WTC11 (cell line): ENCODE data around the gene SLC25A23. TPM values are rescaled to one million over a fixed set of nuclear protein-coding genes. Genes with fewer than 3 reads are reported as not detected.

ENCODE experiments used
- ATAC-seq: fragments of 200-7000 bp; cut with Tn5 transposase; 2 replicates; pipeline ENCODE4 v1.10.0; 2021; ENCODE audit warnings: mild to moderate bottlenecking, moderate library complexity
- CTCF ChIA-PET: fragments of 300-600 bp; sonication (Branson Sonifier 250); formaldehyde crosslinking; loops from one replicate; lab custom pipeline; 2021; ENCODE audit warnings: antibody characterized with exemption; lab: Charles Lee
- POLR2A ChIA-PET: fragments of 350-600 bp; sonication (Branson Sonifier 250); formaldehyde crosslinking; loops from one replicate; lab custom pipeline; 2021; ENCODE audit warnings: antibody characterized with exemption; lab: Charles Lee
- DNase-seq: peaks from one replicate; pipeline ENCODE4 v3.0.0; 2021; ENCODE audit warnings: low spot score
- H3K27ac Mint-ChIP-seq: 2 replicates; pipeline ENCODE4 v1.8.0; 2021; ENCODE audit warnings: mixed read lengths
- H3K27me3 Mint-ChIP-seq: 2 replicates; pipeline ENCODE4 v1.8.0; 2021; ENCODE audit warnings: low read depth, mild to moderate bottlenecking, moderate library complexity, mixed read lengths
- H3K36me3 Mint-ChIP-seq: 2 replicates; pipeline ENCODE4 v1.8.0; 2021; ENCODE audit warnings: mixed read lengths
- H3K4me1 Mint-ChIP-seq: 2 replicates; pipeline ENCODE4 v1.8.0; 2022; ENCODE audit warnings: mixed read lengths
- H3K4me3 Mint-ChIP-seq: 2 replicates; pipeline ENCODE4 v1.8.0; 2021; ENCODE audit warnings: mild to moderate bottlenecking, moderate library complexity, mixed read lengths
- H3K9me3 Mint-ChIP-seq: 2 replicates; pipeline ENCODE4 v1.8.0; 2021; ENCODE audit warnings: mixed read lengths
- FOXJ3 ChIP-seq: sonication (generic); formaldehyde crosslinking; IDR thresholded peaks from 2 replicates; pipeline ENCODE4 v1.9.0; 2021; ENCODE audit warnings: missing genetic modification reagents, mild to moderate bottlenecking, borderline replicate concordance
- GRHL2 ChIP-seq: fragments of 250-450 bp; sonication (Bioruptor Pico); IDR thresholded peaks from 2 replicates; pipeline ENCODE4 v1.8.0; 2022; ENCODE audit warnings: mild to moderate bottlenecking, moderate library complexity; ENCODE audit not compliant: insufficient replicate concordance, severe bottlenecking
- KAT7 ChIP-seq: sonication (generic); formaldehyde crosslinking; IDR thresholded peaks from 2 replicates; pipeline ENCODE4 v1.8.1; 2023; ENCODE audit warnings: missing genetic modification reagents, mild to moderate bottlenecking, borderline replicate concordance
- SOX15 ChIP-seq: fragments of 250-450 bp; sonication (Bioruptor Pico); IDR thresholded peaks from 2 replicates; pipeline ENCODE4 v1.9.0; 2021; ENCODE audit warnings: mild to moderate bottlenecking
- TCF7 ChIP-seq: sonication (generic); formaldehyde crosslinking; IDR thresholded peaks from 2 replicates; pipeline ENCODE4 v1.8.0; 2022; ENCODE audit warnings: mild to moderate bottlenecking, low read depth, missing genetic modification reagents, moderate library complexity
- TEAD4 ChIP-seq: sonication (generic); formaldehyde crosslinking; IDR thresholded peaks from 2 replicates; pipeline ENCODE4 v1.8.0; 2022; ENCODE audit warnings: mild to moderate bottlenecking, missing genetic modification reagents
- TP53 ChIP-seq: sonication (generic); formaldehyde crosslinking; IDR thresholded peaks from 2 replicates; pipeline ENCODE4 v1.8.1; 2023; ENCODE audit warnings: mild to moderate bottlenecking, missing genetic modification reagents
- ZNF281 ChIP-seq: sonication (generic); formaldehyde crosslinking; IDR thresholded peaks from 2 replicates; pipeline ENCODE4 v1.8.0; 2023; ENCODE audit warnings: mild to moderate bottlenecking, missing genetic modification reagents
- ZNF425 ChIP-seq: fragments of 250-450 bp; sonication (Bioruptor Pico); conservative IDR thresholded peaks from 2 replicates; pipeline ENCODE4 v1.9.0; 2021; ENCODE audit warnings: mild to moderate bottlenecking
- ZNF532 ChIP-seq: fragments of 250-450 bp; sonication (Bioruptor Pico); IDR thresholded peaks from 2 replicates; pipeline ENCODE4 v1.9.0; 2021; ENCODE audit warnings: mild to moderate bottlenecking, borderline replicate concordance
- ZNF671 ChIP-seq: fragments of 250-450 bp; sonication (Bioruptor Pico); IDR thresholded peaks from 2 replicates; pipeline ENCODE4 v1.8.0; 2021; ENCODE audit warnings: mild to moderate bottlenecking
- total RNA-seq: library from RNA; stranded (reverse); gene quantifications from 3 replicates; pipeline ENCODE4 v1.2.3, GENCODE V29; 2021
- TF ChIP-seq, protein P1 (sequence below): sonication (generic); formaldehyde crosslinking; IDR thresholded peaks from 2 replicates; pipeline ENCODE4 v1.8.1; 2023; ENCODE audit warnings: mild to moderate bottlenecking, missing genetic modification reagents
- TF ChIP-seq, protein P2 (sequence below): fragments of 250-450 bp; sonication (Bioruptor Pico); IDR thresholded peaks from 2 replicates; pipeline ENCODE4 v1.9.0; 2021; ENCODE audit warnings: mild to moderate bottlenecking
- TF ChIP-seq, protein P3 (sequence below): sonication (generic); formaldehyde crosslinking; IDR thresholded peaks from 2 replicates; pipeline ENCODE4 v1.8.0; 2022; ENCODE audit warnings: mild to moderate bottlenecking, missing genetic modification reagents

SLC25A23 gene
- total RNA-seq, 1 experiment from 2014 or later, result 63.6 TPM

- TF ChIP-seq ZNF532 (CRISPR knock-in tag), result no peak
These were observed 53.2 kb downstream of the SLC25A23 start (continued) for GRCh38 chr19:6406401-6406800.

DNA sequence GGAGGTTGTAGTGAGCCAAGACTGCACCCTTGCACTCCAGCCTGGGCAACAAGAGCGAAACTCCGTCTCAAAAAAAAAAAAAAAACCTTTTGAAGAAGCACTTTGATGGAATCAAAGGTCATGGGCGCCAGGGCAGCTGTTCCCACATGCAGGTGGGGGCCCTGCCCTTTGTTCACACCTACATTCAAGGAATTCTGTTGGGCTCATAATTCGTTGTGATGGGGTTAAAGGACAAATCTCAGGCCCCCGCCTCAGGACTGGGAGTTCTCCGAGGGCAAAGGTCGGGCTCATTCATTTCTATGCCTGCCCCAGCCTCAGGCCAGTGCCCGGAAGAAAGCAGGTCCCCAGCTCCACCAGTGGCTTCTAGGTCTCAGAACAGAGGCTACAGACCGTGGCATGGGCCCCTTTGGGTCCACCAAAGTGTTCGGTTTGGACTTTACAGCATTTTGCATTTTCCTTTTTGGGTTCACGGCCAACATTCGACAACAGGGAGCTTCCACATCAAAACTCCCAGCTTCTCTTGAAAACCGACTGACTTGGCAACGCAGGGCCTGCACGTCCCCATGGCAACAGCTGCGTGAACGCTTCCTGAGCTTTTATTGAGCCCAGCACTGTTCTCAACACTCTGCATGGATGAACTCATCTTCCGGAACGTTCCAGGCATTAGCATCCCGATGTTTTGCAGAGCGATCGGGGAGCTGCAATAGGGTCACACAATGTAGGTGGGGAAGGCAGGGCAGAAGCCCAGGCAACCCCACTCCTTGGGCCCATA lies 56.6 kb downstream of the SLC25A23 start:
- CTCF ChIA-PET, result interaction anchor here (1.1 to 2.3 kb wide), 2 partner anchors 9 to 10 kb away, joined by 3 to 13 read pairs; partner anchors contain the start of gene GTF2F1
- TF ChIP-seq ZNF425 (no peak), ZNF281 (CRISPR knock-in tag) (no peak), FOXJ3 (no peak), TP53 (CRISPR knock-in tag) (no peak), TEAD4 (CRISPR knock-in tag) (no peak)
- TF ChIP-seq, protein P1, sequence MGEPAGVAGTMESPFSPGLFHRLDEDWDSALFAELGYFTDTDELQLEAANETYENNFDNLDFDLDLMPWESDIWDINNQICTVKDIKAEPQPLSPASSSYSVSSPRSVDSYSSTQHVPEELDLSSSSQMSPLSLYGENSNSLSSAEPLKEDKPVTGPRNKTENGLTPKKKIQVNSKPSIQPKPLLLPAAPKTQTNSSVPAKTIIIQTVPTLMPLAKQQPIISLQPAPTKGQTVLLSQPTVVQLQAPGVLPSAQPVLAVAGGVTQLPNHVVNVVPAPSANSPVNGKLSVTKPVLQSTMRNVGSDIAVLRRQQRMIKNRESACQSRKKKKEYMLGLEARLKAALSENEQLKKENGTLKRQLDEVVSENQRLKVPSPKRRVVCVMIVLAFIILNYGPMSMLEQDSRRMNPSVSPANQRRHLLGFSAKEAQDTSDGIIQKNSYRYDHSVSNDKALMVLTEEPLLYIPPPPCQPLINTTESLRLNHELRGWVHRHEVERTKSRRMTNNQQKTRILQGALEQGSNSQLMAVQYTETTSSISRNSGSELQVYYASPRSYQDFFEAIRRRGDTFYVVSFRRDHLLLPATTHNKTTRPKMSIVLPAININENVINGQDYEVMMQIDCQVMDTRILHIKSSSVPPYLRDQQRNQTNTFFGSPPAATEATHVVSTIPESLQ (CRISPR knock-in tag), result no peak
- H3K36me3 Mint-ChIP-seq, result no peaks in the 10 kb centered on the region
- H3K27me3 Mint-ChIP-seq, result no peaks in the 10 kb centered on the region
- no peaks in the 10 kb centered on the region for H3K4me1 Mint-ChIP-seq
- POLR2A ChIA-PET, result no interaction called here
- H3K4me3 Mint-ChIP-seq, result no peak overlapping the region
- DNase-seq, result no peak
- ATAC-seq, result no peak
- H3K27ac Mint-ChIP-seq, result no peak overlapping the region
- no peaks in the 10 kb centered on the region for H3K9me3 Mint-ChIP-seq

GRCh38 chr19:6402058-6402457 lies 57.5 kb downstream of the SLC25A23 start:
- Mint-ChIP-seq H3K27ac (no peak overlapping the region), H3K4me1 (no peaks in the 10 kb centered on the region)
- CTCF ChIA-PET, result interaction anchor here (2.3 kb wide), 1 partner anchor 10 kb away, joined by 13 read pairs; no protein-coding TSS in a partner anchor
- TF ChIP-seq KAT7 (no peak), GRHL2 (CRISPR knock-in tag) (no peak), SOX15 (no peak), TCF7 (CRISPR knock-in tag) (no peak), ZNF671 (CRISPR knock-in tag) (no peak)
- TF ChIP-seq, protein P2, sequence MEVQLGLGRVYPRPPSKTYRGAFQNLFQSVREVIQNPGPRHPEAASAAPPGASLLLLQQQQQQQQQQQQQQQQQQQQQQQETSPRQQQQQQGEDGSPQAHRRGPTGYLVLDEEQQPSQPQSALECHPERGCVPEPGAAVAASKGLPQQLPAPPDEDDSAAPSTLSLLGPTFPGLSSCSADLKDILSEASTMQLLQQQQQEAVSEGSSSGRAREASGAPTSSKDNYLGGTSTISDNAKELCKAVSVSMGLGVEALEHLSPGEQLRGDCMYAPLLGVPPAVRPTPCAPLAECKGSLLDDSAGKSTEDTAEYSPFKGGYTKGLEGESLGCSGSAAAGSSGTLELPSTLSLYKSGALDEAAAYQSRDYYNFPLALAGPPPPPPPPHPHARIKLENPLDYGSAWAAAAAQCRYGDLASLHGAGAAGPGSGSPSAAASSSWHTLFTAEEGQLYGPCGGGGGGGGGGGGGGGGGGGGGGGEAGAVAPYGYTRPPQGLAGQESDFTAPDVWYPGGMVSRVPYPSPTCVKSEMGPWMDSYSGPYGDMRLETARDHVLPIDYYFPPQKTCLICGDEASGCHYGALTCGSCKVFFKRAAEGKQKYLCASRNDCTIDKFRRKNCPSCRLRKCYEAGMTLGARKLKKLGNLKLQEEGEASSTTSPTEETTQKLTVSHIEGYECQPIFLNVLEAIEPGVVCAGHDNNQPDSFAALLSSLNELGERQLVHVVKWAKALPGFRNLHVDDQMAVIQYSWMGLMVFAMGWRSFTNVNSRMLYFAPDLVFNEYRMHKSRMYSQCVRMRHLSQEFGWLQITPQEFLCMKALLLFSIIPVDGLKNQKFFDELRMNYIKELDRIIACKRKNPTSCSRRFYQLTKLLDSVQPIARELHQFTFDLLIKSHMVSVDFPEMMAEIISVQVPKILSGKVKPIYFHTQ (CRISPR knock-in tag), result no peak
- TF ChIP-seq, protein P3, sequence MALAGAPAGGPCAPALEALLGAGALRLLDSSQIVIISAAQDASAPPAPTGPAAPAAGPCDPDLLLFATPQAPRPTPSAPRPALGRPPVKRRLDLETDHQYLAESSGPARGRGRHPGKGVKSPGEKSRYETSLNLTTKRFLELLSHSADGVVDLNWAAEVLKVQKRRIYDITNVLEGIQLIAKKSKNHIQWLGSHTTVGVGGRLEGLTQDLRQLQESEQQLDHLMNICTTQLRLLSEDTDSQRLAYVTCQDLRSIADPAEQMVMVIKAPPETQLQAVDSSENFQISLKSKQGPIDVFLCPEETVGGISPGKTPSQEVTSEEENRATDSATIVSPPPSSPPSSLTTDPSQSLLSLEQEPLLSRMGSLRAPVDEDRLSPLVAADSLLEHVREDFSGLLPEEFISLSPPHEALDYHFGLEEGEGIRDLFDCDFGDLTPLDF (CRISPR knock-in tag), result no peak

More at GRCh38 chr19:6402058-6402457, 57.5 kb downstream of the SLC25A23 start:
- DNase-seq, result no peak
- H3K9me3 Mint-ChIP-seq, result no peaks in the 10 kb centered on the region
- no peaks in the 10 kb centered on the region for H3K36me3 Mint-ChIP-seq
- H3K27me3 Mint-ChIP-seq, result no peaks in the 10 kb centered on the region
- no peak overlapping the region for H3K4me3 Mint-ChIP-seq
- no peak for ATAC-seq
- POLR2A ChIA-PET, result no interaction called here
